Spleen (tissue), 11 donors: ENCODE measurements around the gene NRXN3. TPM values are rescaled to one million over a fixed set of nuclear protein-coding genes. Genes with fewer than 3 reads are reported as not detected.

ENCODE experiments used
- DNase-seq: peaks from one replicate; pipeline ENCODE4 v3.0.0-alpha.2; 2020
- H3K27ac ChIP-seq, 8 donors: fragments of 200-600 bp; sonication (generic) in 7 of 8; 1 replicate in 4 of 8; 2 replicates in 4 of 8; pipeline versions ENCODE4 v1.5.0 to v1.8.0; 2016 to 2021; ENCODE audit warnings: inconsistent platforms in 4 of 8, mild to moderate bottlenecking in 4 of 8, moderate library complexity in 1 of 8
- H3K27me3 ChIP-seq, 7 donors: fragments of 200-600 bp; sonication (generic) in 6 of 7; replicated peaks in 1 of 7; 1 replicate in 4 of 7; 2 replicates in 3 of 7; pipeline versions ENCODE4 v1.5.0 to v1.8.0; 2016 to 2021; ENCODE audit warnings: inconsistent platforms in 3 of 7, mild to moderate bottlenecking in 1 of 7
- H3K36me3 ChIP-seq, 6 donors: fragments of 200-600 bp; sonication (generic) in 5 of 6; 1 replicate in 4 of 6; 2 replicates in 2 of 6; pipeline versions ENCODE4 v1.5.0 to v1.8.0; 2016 to 2021; ENCODE audit warnings: inconsistent platforms in 2 of 6
- H3K4me1 ChIP-seq, 6 donors: fragments of 200-600 bp; sonication (generic) in 5 of 6; 1 replicate in 3 of 6; 2 replicates in 3 of 6; pipeline versions ENCODE4 v1.5.0 to v1.8.0; 2016 to 2021; ENCODE audit warnings: inconsistent platforms in 3 of 6
- H3K4me3 ChIP-seq, 8 donors: fragments of 200-600 bp; sonication (generic) in 7 of 8; 1 replicate in 4 of 8; 2 replicates in 4 of 8; pipeline versions ENCODE4 v1.5.0 to v1.8.0; 2016 to 2021; ENCODE audit warnings: inconsistent platforms in 4 of 8, mild to moderate bottlenecking in 4 of 8, moderate library complexity in 2 of 8
- H3K9me3 ChIP-seq, 8 donors: fragments of 200-600 bp; sonication (generic) in 7 of 8; 1 replicate in 4 of 8; 2 replicates in 4 of 8; pipeline versions ENCODE4 v1.5.0 to v1.8.0; 2016 to 2021; ENCODE audit warnings: inconsistent platforms in 4 of 8
- POLR2A ChIP-seq, 3 donors: fragments of 450-650 bp; IDR thresholded peaks; one replicate each; pipeline ENCODE4 v1.5.1; 2017; ENCODE audit warnings: antibody characterized with exemption in 3 of 3, mild to moderate bottlenecking in 1 of 3
- POLR2AphosphoS5 ChIP-seq, 3 donors: sonication (generic); formaldehyde crosslinking; IDR thresholded peaks; one replicate each; pipeline ENCODE4 v1.5.1; 2017; ENCODE audit warnings: antibody characterized with exemption in 3 of 3
- WGBS, 5 donors: extraction: QIAGEN DNeasy Blood & Tissue Kit in 3 of 5; methylation state at CpG; one replicate each; pipeline versions ENCODE4 v1.1.5 to v1.1.7; 2013 to 2018; 5-methylcytosine and 5-hydroxymethylcytosine counted together
- intact Hi-C: fragments of 100-400 bp; cut with DNase I; formaldehyde crosslinking; loops from one replicate; pipeline ENCODE4 v1.15.0; 2023; ENCODE audit warnings: low total_unique reads
- polyA plus RNA-seq, 3 donors: library from polyadenylated mRNA; stranded (reverse); fragments of 200-250 nt; gene quantifications; one replicate each; pipeline ENCODE4 v1.2.1, GENCODE V29; 2013
- total RNA-seq, 7 donors: library from RNA; depleted of rRNA in 3 of 7; stranded (reverse); fragments of >200 nt in 3 of 7; fragmentation: NEBNext Ultra II Directional in 4 of 7; extraction: Animal tissue kit (Norgen Biotek cat#: 25700) in 4 of 7; gene quantifications; one replicate each; pipeline versions ENCODE4 v1.1.0 to v1.2.1, GENCODE V29; 2016 to 2021
- TF ChIP-seq, protein P1 (sequence below), 11 experiments: fragments of 200-600 bp in 7 of 11; fragments of 450-650 bp in 4 of 11; sonication (generic) in 4 of 11; IDR thresholded peaks in 8 of 11; conservative IDR thresholded peaks in 3 of 11; 1 replicate in 7 of 11; 2 replicates in 4 of 11; pipeline versions ENCODE4 v1.4.0 to v1.8.0; 2016 to 2021; ENCODE audit warnings: antibody characterized with exemption in 11 of 11, inconsistent platforms in 4 of 11, mild to moderate bottlenecking in 1 of 11
- donor health status: healthy with polysubstance abuse.
- donor health status: DM: no; HTN: no; CAD: no; lungs with moderate emphysema.
- donor health status: DM: no; HTN: no; CAD: no.
- donor health status: Bipolar disorder and iron deficiency.
- donor health status: healthy.
- donor health status: DM: no; HTN: no; CAD: no.
- donor health status: DM: yes; HTN: yes; CAD: no.

NRXN3 gene
- total and polyA plus RNA-seq, 10 donors = 0.21 to 11.5 (median 1.6) TPM

DNA sequence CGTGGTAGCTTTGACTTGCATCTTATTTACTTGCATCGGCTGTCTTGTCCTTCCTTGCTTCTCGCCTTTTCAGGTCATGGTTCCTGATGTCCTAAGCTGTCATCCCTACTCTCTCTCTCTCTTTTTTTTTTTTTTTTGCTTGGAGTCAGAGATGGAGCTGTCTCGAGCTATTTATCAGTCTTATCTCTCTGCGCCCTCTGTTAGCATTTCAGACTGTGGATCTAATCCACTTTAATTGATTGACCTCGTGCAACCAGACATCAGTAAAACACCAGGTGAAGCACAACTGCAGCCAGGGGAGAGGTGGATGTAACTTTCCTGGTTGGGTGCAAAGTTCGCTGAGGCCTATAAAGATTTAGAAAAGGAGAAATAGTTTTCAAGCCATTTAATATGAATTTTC lies 1486.3 kb downstream of the NRXN3 start:
- H3K27ac ChIP-seq = no peak overlapping the region
- H3K36me3 ChIP-seq = no peaks in the 10 kb centered on the region
- intact Hi-C loops = no loop called here
- no peak for TF ChIP-seq POLR2A (IDR thresholded peaks at IDR 0.05)
- TF ChIP-seq POLR2AphosphoS5 (IDR thresholded peaks at IDR 0.05) = no peak
- TF ChIP-seq, protein P1, sequence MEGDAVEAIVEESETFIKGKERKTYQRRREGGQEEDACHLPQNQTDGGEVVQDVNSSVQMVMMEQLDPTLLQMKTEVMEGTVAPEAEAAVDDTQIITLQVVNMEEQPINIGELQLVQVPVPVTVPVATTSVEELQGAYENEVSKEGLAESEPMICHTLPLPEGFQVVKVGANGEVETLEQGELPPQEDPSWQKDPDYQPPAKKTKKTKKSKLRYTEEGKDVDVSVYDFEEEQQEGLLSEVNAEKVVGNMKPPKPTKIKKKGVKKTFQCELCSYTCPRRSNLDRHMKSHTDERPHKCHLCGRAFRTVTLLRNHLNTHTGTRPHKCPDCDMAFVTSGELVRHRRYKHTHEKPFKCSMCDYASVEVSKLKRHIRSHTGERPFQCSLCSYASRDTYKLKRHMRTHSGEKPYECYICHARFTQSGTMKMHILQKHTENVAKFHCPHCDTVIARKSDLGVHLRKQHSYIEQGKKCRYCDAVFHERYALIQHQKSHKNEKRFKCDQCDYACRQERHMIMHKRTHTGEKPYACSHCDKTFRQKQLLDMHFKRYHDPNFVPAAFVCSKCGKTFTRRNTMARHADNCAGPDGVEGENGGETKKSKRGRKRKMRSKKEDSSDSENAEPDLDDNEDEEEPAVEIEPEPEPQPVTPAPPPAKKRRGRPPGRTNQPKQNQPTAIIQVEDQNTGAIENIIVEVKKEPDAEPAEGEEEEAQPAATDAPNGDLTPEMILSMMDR (IDR thresholded peaks at IDR 0.05 in 8 of 11, conservative IDR thresholded peaks at IDR 0.05 in 3 of 11) = no peak
- DNase-seq = no peak
- H3K4me1 ChIP-seq = no peaks in the 10 kb centered on the region
- WGBS, 5 donors = 67 to 81% (median 70%) methylated on average over 7 of the region's 7 CpGs
- H3K27me3 ChIP-seq = no peaks in the 10 kb centered on the region
- peaks cover 0 to 21% (median 8%) of the 10 kb centered on the region in 8 donors for H3K9me3 ChIP-seq
- no peak overlapping the region for H3K4me3 ChIP-seq

DNA sequence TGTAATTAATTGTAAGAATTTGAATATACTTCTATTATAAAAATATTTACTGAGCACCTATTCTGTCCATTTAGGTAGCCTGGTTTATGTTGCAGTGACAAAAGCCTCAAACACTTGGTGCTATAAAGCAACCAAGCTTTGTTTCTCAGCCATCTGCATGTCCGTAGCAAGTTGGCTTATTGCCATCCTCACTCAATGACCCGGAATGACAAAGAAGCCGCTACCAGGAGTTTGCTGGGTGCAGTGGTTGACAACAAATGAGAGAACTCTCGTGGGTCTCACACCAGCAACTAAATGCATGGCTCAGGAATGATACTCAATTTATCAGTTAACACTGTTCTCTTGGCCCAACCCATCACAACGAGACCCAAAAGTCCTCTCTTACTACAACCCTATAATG lies 1488.0 kb downstream of the NRXN3 start:
- intact Hi-C loops = no loop called here
- Histone ChIP-seq H3K4me3 (no peak overlapping the region), H3K36me3 (no peaks in the 10 kb centered on the region), H3K27me3 (no peaks in the 10 kb centered on the region), H3K27ac (no peak overlapping the region), H3K4me1 (no peaks in the 10 kb centered on the region), H3K9me3 (peaks cover 0 to 13% (median 6%) of the 10 kb centered on the region in 8 donors)
- WGBS, 5 donors = 51 to 85% (median 70%) methylated on average over 5 of the region's 5 CpGs
- DNase-seq = no peak
- no peak for TF ChIP-seq POLR2AphosphoS5 (IDR thresholded peaks at IDR 0.05)
- TF ChIP-seq, protein P1 (IDR thresholded peaks at IDR 0.05 in 8 of 11, conservative IDR thresholded peaks at IDR 0.05 in 3 of 11) = no peak
- no peak for TF ChIP-seq POLR2A (IDR thresholded peaks at IDR 0.05)

DNA sequence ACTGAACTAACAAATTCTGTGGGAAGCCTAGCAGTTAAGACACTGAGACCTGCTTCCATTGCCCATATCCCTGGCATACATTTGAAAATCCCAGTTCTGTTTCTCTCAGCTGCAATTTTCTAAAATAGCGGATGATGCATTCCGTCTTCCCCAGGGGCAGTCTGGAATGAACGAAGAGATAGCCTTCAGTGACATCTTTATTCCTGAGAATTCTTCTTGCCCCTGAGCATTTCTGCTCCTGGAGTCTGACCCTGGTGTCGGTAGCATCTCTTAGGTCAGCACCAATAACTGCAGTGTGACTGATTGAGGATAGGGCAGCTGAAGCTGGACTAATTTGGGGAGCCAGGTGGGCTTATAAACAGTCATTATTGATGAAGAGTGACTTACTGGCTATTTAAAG lies 1488.6 kb downstream of the NRXN3 start:
- Histone ChIP-seq H3K27me3 (no peaks in the 10 kb centered on the region), H3K4me3 (no peak overlapping the region), H3K27ac (no peak overlapping the region), H3K4me1 (no peaks in the 10 kb centered on the region), H3K36me3 (no peaks in the 10 kb centered on the region), H3K9me3 (peaks cover 0 to 8% (median 2%) of the 10 kb centered on the region in 8 donors)
- DNase-seq = no peak
- intact Hi-C loops = no loop called here
- WGBS, 5 donors = 79 to 92% (median 87%) methylated on average over 4 of the region's 4 CpGs
- no peak for TF ChIP-seq POLR2AphosphoS5 (IDR thresholded peaks at IDR 0.05)

DNA sequence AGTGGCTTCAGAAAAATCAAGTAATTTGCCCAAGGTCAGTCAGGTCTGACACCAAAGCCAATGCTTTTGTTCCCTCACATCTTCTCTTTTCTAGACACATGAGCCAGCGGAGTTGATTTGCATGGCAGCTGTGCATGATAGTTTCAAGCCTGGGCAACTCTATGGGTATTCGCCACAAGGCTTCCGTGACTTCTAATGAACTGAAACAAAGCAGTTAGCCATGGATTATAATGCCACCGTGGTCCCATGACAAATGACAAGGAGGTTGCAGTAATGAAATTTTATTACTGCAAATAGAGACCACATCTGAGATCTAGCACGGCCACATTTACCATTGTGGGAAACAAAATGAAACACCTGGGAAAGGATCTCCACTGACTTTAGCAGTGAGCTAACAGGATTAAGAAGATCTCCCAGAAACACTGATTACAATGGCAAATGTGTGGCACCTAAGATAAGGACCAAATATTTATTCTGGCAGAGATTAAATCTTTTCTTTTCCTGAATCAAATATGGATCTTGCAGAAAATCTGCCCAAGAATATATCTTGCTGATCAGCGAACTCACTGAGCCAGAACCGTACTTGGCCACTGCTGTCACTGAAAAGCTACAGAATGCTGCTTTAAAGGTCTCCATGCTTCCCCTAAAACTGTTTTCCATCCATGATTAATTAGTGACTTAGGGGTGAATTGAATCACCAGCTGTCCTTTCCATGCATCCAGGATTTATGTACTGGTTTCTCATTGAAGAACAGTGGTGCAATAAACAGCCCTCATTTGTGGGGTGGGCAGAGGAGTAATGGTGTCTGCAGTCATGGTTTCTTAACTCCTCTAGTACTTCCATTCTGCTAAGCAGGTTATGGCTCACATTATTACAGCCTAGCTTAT lies 1490.1 kb downstream of the NRXN3 start:
- 79 to 85% (median 83%) methylated on average over 7 of the region's 7 CpGs for WGBS, 5 donors
- H3K4me1 ChIP-seq = no peaks in the 10 kb centered on the region
- H3K4me3 ChIP-seq = no peak overlapping the region
- no peak overlapping the region for H3K27ac ChIP-seq
- no peaks in the 10 kb centered on the region for H3K36me3 ChIP-seq
- no peaks in the 10 kb centered on the region for H3K9me3 ChIP-seq
- no peaks in the 10 kb centered on the region for H3K27me3 ChIP-seq
- TF ChIP-seq POLR2A (IDR thresholded peaks at IDR 0.05) (no peak), POLR2AphosphoS5 (IDR thresholded peaks at IDR 0.05) (no peak)
- TF ChIP-seq, protein P1 (IDR thresholded peaks at IDR 0.05 in 8 of 11, conservative IDR thresholded peaks at IDR 0.05 in 3 of 11) = no peak
- intact Hi-C loops = no loop called here
- no peak for DNase-seq
